NCI-H1105 (cell line): ENCODE results near the gene ZNF648.
A peak's percentile ranks its signal among the peaks of the same experiment; 100 is the strongest.
"Not testable (repeated sequence)": the region's sequence is repeated elsewhere in the genome, so short reads cannot be mapped to it uniquely, and the experiment has no call there.

Experiments
- DNase-seq: peaks from one replicate; lab custom pipeline; 2025; lab: John Stamatoyannopoulos, UW

Gene ZNF648

DNA sequence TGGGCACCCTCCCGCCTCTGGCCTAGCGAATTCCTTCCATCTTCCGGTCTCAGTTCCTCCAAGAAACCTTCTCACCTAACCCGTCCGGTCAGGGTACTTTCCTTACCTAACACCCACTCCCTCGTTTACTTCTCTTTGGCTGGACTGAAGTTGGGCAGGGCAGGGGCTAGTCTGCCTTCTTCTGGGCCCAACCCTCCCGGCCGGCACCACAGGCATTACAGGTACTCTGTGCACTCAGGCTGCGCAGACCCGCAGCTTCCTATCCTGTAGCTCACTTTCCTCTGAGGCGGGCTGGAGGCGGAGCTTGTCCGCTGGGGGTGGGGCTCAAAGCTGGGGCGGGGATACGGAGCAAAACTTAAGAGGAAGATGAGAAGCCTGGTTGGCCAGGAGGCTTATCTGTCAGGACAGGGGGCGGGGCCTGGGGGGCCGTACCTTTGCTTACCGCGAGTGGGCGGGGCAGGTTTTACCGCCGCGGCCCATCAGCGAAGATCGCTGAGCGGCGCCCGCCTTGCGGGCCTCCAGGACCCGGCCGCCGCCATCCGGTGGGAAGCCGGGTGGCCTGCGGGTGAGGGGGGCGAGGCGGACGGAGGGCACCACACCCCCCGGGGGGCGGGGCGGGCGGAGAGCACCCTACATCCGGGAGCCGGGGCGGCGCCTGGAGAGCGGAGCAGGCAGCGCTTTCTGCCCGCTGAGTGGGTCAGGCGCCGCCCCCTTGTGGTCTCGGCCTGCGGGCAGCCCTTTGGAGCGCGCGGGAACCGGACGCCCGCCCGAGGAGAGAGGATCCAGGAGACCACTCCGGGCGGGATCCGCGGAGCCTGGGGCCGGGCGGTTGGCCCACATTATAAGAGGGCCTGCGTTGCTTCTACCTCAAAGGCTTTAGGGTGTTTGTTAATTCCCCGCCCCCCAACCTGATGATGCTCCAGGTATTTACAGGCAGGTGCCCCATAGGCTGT, 31.9 kb downstream of the ZNF648 start:
- peak; percentile 100 for DNase-seq

DNA sequence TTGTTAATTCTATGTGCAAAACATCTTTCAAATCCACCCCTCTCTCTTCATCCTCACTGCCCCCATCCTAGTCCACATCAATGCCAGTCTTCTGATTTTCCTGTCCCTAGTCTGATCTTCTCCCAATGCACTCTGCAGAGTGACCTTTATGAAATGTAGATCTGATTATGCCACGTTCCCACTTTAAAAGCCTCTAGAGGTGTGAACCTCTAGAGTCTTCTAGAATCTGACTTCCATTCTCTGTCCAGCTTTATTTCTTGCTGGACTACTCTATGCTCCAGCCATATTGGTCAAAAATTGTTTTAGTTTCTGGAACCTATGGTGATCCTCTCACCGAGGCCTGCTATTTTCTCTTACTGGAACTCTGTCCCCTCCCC, 32.5 kb downstream of the ZNF648 start:
- DNase-seq, result no peak

DNA sequence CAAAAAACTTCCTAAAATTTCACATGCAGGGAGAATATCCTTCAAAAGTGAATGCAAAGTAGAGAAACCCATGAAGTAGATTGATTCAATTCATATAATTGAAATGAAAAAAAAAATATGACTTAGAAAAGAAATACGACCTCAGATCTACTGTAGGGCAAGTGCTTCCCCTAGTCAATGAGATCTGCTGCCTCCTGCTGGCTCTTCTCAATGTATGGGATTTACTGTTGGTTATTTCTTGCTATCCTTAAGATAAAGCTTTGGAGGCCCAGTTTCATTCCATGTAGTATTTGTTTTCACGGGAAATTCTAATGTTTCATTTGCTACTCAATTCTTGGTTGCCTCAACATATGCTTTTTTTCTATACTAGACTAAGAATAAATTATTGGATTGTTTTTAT, 46.2 kb downstream of the ZNF648 start:
- DNase-seq, result no peak

DNA sequence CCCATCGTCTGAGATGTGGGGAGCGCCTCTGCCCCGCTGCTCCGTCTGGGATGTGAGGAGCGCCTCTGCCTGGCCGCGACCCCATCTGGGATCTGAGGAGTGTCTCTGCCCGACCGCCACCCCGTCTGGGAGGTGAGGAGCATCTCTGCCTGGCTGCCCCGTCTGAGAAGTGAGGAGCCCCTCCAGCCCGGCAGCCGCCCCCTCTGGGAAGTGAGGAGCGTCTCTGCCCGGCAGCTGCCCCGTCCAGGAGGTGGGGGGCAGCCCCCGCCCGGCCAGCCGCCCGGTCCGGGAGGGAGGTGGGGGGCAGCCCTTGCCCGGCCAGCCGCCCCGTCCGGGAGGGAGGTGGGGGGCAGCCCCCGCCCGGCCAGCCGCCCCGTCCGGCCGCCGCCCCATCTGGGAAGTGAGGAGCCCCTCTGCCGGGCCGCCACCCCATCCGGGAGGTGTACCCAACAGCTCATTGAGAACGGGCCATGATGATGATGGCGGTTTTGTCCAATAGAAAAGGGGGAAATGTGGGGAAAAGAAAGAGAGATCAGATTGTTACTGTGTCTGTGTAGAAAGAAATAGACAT, 50.6 kb downstream of the ZNF648 start:
- not testable (repeated sequence) for DNase-seq

DNA sequence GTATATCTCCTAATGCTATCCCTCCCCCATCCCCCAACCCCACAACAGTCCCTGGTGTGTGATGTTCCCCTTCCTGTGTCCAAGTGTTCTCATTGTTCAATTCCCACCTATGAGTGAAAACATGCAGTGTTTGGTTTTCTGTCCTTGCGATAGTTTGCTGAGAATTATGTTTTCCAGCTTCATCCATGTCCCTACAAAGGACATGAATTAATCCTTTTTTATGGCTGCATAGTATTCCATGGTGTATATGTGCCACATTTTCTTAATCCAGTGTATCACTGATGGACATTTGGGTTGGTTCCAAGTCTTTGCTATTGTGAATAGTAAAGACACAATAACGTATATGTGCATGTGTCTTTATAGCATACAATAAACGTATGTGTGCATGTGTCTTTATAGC, 56.1 kb downstream of the ZNF648 start:
- not testable (repeated sequence) for DNase-seq

DNA sequence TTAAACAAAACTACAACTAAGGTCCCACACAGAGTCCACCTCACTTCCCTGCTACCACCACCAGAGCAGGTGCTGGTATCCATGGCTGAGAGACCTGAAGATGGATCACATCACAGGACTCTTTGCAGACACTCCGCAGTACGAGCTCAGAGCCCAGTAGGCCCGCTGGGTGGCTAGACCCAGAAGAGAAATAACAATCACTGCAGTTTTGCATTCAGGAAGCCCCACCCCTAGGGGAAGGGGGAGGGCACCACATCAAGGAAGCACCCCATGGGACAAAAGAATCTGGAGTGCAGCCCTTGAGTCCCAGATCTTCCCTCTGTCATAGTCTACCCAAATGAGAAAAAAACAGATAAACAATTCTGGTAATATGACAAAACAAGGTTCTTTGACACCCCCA, 56.9 kb downstream of the ZNF648 start:
- no peak for DNase-seq
